Globus pallidus (tissue), 1 donor: Measurements from ENCODE around the gene WRAP73.
"Not testable (repeated sequence)": the region's sequence is repeated elsewhere in the genome, so short reads cannot be mapped to it uniquely, and the experiment has no call there.

Experiments
- DNase-seq: peaks from one replicate; pipeline ENCODE4 v3.0.0-alpha.2; 2015; ENCODE audit warnings: low spot score

The WRAP73 gene

GRCh38 chr1:3596663-3597598 lies 53.0 kb downstream of the WRAP73 start:
- DNase-seq: no peak

- DNase-seq: no peak
These were observed 54.0 kb downstream of the WRAP73 start for GRCh38 chr1:3595949-3596348.

- DNase-seq: peak; percentile 24
These were observed 55.1 kb downstream of the WRAP73 start for GRCh38 chr1:3594706-3595377.

DNA sequence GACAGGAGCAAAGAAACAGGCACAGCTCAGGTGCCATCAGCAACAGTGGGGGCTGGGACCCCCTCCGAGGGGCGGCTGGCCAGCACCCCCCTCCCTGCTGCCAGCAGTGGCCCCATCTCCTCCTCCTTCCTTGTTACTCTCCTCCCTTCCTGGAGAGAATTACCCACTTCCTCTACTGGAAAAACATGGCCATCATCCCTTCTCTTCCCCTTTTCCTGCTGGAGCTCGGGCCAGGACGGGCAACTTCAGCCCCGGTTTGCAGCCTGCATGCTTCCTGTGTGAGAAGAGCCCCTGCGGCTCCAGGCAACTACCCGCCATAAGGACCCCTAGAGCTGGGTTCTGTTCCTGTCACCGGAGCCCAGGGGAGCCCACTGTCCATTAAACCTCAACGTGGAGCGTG lies 56.2 kb downstream of the WRAP73 start:
- DNase-seq: no peak

DNA sequence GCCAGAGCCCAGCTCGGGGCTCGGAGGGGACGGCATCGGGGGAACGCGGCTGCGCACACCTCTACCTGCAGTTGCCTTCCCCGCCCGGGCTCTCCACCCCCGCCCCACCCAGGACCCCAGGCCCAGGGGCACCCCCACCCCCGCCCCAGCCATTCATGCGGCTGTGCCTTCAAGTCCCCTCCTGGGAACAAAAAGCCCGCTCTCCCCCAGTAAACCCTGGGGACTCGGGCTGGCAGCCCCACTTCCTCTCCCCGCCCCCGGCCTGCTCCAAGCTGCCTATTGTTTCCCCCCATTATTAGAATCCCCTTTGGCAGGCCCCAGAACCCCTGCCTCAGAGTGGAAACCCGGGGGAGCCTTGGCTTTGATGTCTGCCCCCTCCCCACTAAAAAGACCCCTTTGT lies 56.6 kb downstream of the WRAP73 start:
- no peak for DNase-seq

GRCh38 chr1:3590951-3591865 lies 58.7 kb downstream of the WRAP73 start:
- DNase-seq: no peak

DNA sequence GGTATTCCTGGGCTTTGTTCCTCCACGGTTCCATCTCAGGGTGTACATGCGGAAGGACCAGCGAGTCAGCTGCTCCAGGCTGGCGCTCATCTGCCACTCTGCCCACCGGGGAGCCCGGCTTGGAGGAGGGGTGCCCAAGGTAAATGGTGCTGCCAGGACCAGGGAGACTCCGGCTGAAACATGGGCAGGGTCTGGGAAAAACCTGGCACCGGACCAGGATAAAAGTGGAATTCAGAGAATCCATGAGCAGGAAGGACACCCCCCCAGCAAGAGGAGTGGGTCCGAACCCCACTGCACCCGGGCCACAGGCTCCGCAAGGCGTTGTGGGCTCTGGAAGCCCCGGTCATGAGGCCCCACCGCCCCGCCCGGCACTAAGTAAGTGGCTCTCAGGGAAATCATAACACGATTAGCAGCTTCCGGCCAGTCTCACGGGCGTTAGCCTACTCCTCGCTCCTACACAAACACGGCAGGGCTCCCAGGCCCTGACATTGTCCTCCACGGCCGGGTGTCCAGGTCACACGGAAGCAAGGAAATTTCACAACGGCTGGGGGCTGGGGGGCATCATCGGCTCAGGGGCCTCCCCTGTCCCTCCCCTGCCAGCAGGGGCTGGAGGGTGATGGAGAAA lies 59.7 kb downstream of the WRAP73 start:
- no peak for DNase-seq

DNA sequence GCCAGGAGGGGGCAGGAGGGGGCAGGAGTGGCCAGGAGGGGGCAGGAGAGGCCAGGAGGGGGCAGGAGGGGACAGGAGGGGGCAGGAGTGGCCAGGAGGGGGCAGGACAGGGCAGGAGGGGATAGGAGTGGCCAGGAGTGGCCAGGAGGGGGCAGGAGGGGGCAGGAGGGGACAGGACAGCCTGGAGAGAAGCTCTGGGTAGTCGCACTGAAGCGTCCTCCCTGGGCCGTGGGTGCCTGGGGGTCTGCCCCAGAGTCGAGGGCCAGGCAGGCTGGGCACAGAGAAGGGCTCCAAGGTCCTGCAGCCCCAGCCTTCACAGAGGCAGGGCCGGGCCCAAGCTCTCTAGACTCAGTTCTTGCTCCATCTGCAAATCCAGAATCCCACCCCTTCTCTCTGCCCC lies 61.5 kb downstream of the WRAP73 start:
- DNase-seq: no peak

DNA sequence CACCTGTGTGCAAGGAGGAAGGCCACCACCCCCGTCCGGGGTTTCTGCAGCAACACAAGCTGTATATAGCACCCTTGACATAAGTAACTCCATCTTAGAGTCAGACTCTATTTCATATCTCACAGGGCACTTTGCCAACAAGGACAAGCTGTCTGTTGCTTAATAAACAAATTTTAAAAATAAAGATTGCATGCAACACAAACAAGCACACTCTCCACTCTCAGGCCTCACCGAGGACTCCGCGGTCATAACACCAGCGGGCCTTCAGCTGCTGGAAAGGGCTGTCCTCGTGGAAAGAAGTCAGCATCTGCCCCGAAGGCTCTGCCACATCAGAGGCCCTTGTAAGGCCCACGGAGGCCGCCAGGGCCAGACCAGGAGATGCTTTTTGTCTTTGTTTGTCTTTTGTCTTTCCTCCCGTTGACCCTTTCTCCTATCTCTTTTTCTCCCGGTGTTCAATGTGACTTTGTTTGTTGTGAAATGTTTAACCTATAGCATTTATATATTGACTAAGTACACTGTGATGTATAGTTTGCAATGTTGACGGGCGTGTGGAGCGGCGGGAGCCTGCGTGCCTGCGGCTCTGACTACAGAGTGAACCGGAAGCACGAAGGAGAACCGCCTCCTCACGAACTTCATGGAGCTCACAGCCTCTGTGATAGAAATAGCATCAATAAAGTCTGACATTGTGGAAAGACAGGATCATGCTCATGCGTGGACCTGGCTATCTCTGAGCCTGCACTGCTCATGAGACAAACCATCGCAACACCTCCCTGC lies 62.7 kb downstream of the WRAP73 start:
- DNase-seq: no peak

DNA sequence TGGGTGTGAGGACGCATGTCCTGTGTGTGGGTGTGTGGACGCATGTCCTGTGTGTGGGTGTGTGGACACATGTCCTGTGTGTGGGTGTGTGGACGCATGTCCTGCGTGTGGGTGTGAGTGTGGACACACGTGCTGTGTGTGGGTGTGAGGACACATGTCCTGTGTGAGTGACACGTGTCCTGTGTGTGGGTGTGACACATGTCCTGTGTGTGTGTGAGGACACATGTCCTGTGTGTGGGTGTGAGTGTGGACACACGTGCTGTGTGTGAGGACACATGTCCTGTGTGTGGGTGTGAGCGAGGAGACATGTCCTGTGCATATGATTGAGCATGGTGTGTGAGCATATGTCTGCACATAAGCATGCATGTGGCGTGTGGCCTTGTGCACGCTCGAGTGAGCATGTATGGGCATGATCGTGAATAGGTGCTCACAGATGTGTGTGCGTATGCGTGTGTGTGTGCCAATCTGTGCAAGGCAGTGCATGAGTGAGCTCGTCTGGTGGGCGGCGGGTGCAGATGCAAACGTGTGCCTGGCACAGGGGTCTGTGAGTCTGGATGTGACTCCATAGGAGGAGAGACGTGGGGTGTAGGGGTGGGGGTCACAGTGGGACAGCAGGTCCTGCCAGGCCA lies 63.8 kb downstream of the WRAP73 start:
- no peak for DNase-seq

DNA sequence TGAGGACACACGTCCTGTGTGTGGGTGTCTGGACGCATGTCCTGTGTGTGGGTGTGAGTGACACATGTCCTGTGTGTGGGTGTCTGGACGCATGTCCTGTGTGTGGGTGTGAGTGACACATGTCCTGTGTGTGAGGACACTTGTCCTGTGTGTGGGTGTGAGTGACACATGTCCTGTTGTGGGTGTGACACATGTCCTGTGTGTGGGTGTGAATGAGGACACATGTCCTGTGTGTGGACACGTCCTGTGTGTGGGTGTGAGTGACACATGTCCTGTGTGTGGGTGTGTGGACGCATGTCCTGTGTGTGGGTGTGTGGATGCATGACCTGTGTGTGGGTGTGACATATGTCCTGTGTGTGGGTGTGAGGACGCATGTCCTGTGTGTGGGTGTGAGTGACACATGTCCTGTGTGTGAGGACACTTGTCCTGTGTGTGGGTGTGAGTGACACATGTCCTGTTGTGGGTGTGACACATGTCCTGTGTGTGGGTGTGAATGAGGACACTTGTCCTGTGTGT lies 64.5 kb downstream of the WRAP73 start:
- DNase-seq: not testable (repeated sequence)

DNA sequence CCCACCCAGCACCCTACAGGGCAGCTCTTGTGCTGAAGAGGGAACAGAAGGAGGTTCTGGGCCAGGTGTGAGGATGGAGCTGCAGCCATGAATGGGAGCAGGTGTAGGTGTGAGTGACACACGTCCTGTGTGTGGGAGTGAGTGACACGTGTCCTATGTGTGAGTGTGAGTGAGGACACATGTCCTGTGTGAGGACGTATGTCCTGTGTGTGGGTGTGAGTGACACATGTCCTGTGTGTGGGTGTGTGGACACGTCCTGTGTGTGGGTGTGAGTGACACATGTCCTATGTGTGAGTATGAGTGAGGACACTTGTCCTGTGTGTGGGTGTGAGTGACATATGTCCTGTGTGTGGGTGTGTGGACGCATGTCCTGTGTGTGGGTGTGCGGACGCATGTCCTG lies 65.0 kb downstream of the WRAP73 start:
- DNase-seq: no peak

GRCh38 chr1:3583751-3584150 lies 66.2 kb downstream of the WRAP73 start:
- not testable (repeated sequence) for DNase-seq

GRCh38 chr1:3581296-3582036 lies 68.4 kb downstream of the WRAP73 start:
- DNase-seq: no peak
